ENCODE data around the gene MFSD12. TPM values are rescaled to one million over a fixed set of nuclear protein-coding genes. Genes with fewer than 3 reads are reported as not detected.

Gene MFSD12
- total and polyA plus RNA-seq, 2 experiments from 2014 or later: 35.3 to 91.1 TPM

DNA sequence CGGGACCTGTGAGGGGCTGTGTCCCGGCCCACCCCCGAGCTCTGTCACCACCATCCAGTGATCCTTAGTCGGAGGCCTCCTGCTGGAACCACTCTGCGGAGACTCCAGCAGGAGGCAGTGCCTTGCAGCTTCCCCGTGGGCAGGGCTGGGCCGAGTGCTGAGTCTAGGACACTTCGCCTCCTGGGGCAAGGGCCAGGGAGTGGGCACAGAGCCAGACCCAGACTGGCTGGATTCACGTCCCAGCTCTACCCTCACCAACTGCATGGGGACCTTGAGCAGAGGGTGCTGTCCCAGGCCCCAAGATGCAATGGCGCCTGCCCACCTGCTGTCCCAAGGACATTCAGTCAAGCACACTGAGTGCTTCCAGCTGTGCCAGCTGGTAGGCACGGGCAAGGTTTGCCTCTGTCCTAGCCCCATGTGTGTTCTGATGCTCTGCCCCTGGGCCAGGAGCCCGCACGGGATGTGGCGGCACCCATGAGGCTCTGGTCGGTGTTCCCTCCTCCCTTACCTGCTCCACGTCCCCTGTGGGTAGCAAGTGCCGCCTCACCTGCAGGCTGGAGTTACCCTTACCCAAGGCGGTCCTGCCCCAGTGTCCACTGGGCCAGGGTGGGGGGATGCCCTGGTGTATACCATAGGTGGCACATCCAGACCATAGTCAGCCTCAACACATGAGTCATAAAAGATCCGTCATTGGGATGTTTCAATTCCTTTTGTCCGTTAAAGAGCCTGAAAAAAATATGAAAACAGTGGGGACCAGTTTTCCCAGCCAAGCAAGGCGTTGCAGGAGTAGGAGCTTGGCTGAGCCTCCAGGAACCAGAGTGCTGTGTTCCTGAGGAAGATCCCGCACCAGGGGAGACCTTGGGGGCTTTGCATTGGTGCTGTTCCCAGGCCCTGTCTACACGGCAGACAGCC lies 43.9 kb downstream of the MFSD12 start:
- TF ChIP-seq, protein P1, sequence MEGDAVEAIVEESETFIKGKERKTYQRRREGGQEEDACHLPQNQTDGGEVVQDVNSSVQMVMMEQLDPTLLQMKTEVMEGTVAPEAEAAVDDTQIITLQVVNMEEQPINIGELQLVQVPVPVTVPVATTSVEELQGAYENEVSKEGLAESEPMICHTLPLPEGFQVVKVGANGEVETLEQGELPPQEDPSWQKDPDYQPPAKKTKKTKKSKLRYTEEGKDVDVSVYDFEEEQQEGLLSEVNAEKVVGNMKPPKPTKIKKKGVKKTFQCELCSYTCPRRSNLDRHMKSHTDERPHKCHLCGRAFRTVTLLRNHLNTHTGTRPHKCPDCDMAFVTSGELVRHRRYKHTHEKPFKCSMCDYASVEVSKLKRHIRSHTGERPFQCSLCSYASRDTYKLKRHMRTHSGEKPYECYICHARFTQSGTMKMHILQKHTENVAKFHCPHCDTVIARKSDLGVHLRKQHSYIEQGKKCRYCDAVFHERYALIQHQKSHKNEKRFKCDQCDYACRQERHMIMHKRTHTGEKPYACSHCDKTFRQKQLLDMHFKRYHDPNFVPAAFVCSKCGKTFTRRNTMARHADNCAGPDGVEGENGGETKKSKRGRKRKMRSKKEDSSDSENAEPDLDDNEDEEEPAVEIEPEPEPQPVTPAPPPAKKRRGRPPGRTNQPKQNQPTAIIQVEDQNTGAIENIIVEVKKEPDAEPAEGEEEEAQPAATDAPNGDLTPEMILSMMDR (conservative IDR thresholded peaks at IDR 0.05; ENCODE audit: low read depth in 2 of 2): peak in 1 of 2 experiments; percentile 16; a peak in 1 of 4 replicates
- no peak for TF ChIP-seq ZNF331 (CRISPR knock-in tag; IDR thresholded peaks at IDR 0.05; ENCODE audit: low read depth)
- Histone ChIP-seq H3K36me3 (ENCODE audit: insufficient read depth) (no peaks in the 10 kb centered on the region), H3K4me2 (no peak overlapping the region), H3K79me2 (replicated peaks; ENCODE audit: insufficient read depth) (peaks cover 76% of the 10 kb centered on the region), H4K20me1 (replicated peaks; ENCODE audit: insufficient read depth) (peaks cover 7% of the 10 kb centered on the region; the same call in 1 of the 2 replicates), H3K4me1 (ENCODE audit: insufficient read depth) (peaks cover 19% of the 10 kb centered on the region), H3K27ac (ENCODE audit: low read depth) (no peak overlapping the region), H3K27me3 (ENCODE audit: insufficient read depth) (no peaks in the 10 kb centered on the region), H2AFZ (no peak overlapping the region), H3K4me3 (no peak overlapping the region), H3K9me2 (ENCODE audit: insufficient read depth) (no peaks in the 10 kb centered on the region), H3F3A (replicated peaks; ENCODE audit: low read depth) (no peaks in the 10 kb centered on the region)
- Mint-ChIP-seq H3K27me3 (ENCODE audit: insufficient read depth, low read depth, poor library complexity) (peaks cover 16% of the 10 kb centered on the region), H3K4me3 (no peak overlapping the region), H3K9me3 (no peaks in the 10 kb centered on the region; the same call in 2 of the 3 replicates), H3K4me1 (peaks cover 29% of the 10 kb centered on the region), H3K36me3 (ENCODE audit: low read depth) (peaks cover 9% of the 10 kb centered on the region; the same call in 2 of the 3 replicates), H3K27ac (no peak overlapping the region)
- 0 out of 3 replicates have a peak, but pooled peaks have one; percentile 12 for ATAC-seq
- no peak for DNase-seq (ENCODE audit: low spot score)

DNA sequence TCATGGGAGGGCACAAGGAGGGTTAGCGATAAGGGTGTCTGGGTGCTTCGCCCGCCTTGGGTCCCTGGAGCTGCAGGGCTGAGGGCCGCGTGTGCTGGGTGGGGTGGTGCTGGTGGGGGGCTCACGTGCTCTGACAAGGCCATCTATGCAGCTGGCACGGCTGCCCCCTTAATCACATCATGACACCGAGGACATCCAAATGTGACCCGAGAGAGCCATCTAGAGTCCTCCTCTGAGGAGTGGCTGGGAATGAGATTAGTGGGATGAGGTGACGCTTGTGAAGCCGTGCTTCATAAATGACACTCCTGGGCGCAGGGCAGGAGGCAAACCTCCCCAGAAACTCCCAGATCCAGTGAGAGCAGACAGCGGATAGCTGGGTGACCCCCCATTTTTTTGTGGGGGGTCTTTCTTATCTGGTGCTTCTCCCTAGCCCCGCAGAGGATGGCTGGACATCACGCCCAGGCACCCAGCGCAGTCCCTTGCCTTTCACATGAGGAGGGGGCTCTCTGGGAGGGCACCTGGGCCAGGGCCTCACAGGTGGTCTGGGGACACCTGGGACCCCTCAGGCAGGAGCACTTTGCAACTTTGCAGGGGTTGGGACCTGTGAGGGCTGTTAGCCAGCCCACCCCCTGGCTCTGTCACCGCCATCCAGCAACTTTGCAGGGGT lies 44.7 kb downstream of the MFSD12 start:
- no peak overlapping the region for H3K4me2 ChIP-seq
- H3K27me3 ChIP-seq (ENCODE audit: insufficient read depth): no peaks in the 10 kb centered on the region
- Mint-ChIP-seq H3K4me3 (no peak overlapping the region), H3K27ac (no peak overlapping the region), H3K36me3 (ENCODE audit: low read depth) (peaks cover 11% of the 10 kb centered on the region; the same call in 2 of the 3 replicates), H3K4me1 (peaks cover 26% of the 10 kb centered on the region), H3K27me3 (ENCODE audit: insufficient read depth, low read depth, poor library complexity) (peaks cover 19% of the 10 kb centered on the region), H3K9me3 (no peaks in the 10 kb centered on the region; the same call in 2 of the 3 replicates)
- no peak for TF ChIP-seq CREB1 (CRISPR knock-in tag; IDR thresholded peaks at IDR 0.05; ENCODE audit: low read depth)
- TF ChIP-seq, protein P1 (conservative IDR thresholded peaks at IDR 0.05; ENCODE audit: low read depth in 2 of 2): peak in 1 of 2 experiments; percentile 35; a peak in 2 of 4 replicates
- peaks cover 7% of the 10 kb centered on the region; the same call in 1 of the 2 replicates for H4K20me1 ChIP-seq (replicated peaks; ENCODE audit: insufficient read depth)
- no peaks in the 10 kb centered on the region for H3K36me3 ChIP-seq (ENCODE audit: insufficient read depth)
- no peaks in the 10 kb centered on the region for H3F3A ChIP-seq (replicated peaks; ENCODE audit: low read depth)
- peaks cover 74% of the 10 kb centered on the region for H3K79me2 ChIP-seq (replicated peaks; ENCODE audit: insufficient read depth)
- H3K4me3 ChIP-seq: no peak overlapping the region
- peaks cover 12% of the 10 kb centered on the region for H3K4me1 ChIP-seq (ENCODE audit: insufficient read depth)
- H3K9me2 ChIP-seq (ENCODE audit: insufficient read depth): no peaks in the 10 kb centered on the region
- no peak for ATAC-seq
- no peak overlapping the region for H2AFZ ChIP-seq
- no peak overlapping the region for H3K27ac ChIP-seq (ENCODE audit: low read depth)
- DNase-seq (ENCODE audit: low spot score): no peak

Measured in GM23338 (cell line).